GM18508 (cell line): ENCODE measurements around the gene L1CAM.

ENCODE experiments used
- ATAC-seq: cut with Tn5 transposase; IDR thresholded peaks from one replicate; pipeline ENCODE4 v1.9.1; 2021; ENCODE audit warnings: moderate number of reproducible peaks; ENCODE audit not compliant: insufficient read depth, unreplicated experiment

The L1CAM gene

DNA sequence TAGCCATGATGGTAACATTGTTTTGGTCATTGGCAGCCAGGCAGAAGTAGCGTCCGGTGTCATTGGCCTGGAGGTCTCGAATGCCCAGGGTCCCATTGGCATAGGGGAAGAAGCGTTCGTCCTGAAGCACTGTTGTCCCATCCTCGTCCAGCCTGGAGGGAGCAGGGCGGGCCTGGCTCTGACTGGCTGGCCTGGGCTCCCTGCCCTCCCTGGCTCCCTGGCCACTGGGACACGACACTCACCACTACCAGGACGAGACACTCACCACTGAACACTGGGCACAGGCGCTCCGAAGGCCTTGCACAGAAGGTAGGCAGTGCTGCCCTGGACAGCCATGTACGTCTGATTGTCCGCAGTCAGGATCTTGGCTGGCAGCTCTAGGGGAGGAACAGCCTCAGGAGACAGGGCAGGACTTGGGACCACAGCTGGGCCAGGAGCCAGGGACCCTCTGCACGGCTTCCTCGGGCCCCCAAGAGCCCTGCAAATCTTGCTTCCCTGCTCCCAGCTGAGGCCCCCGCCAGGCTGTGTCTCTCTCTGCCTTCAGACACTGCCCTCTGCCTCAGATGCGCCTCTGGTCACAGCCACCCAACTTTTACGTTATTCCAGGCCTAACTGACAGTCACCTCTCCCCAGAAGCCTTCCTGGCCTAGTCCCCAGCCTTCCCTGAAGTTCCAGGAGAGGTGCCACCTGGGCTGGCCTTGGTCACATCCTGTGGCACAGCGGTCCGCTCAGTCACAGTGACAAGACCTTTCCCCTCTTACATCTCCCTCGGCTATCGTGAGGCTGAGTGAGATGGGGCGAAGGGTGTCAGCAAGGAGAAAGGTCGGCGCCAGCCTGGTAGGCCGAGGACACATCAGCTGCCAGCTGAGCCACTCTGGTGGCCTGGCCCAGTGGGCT, 17.1 kb downstream of the L1CAM start:
- no peak for ATAC-seq

DNA sequence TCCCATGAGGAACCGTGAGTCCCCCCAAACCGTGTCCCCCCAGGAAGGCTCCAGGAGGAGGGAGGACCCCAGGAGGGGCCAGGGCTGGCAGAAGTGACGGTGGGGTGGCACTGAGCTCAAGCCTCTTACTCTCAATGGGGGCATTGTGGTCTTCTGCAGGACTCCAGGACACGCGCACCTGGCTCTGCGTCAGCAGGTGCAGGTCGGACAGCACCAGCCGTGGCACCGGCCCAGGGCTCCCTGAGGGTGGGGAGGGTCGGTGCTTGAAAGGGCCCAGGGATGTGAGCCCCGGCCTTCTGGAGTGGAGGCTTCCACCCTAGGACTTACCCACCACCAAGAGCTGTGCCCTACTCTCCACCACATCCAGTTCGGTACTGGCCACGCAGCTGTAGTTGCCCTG, 18.3 kb downstream of the L1CAM start:
- no peak for ATAC-seq

DNA sequence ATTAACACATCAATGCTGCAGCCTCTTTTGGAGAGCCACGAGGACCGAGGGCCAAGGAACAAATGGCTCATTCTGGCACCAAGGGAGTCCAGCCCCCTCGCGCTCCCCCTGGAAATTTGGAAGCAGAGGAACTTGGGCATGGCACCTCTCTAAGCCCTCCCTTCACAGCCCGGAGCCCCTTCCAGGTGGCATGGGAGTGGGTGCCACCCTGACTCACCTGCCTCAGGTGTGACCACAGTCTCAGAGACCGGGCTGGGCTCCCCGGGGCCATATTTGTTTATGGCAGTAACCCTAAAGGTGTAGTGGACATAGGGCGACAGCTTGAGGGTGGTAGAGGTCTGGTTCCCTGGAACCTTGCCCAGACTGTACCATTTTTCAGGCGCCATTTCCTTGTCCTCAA, 18.8 kb downstream of the L1CAM start:
- no peak for ATAC-seq

DNA sequence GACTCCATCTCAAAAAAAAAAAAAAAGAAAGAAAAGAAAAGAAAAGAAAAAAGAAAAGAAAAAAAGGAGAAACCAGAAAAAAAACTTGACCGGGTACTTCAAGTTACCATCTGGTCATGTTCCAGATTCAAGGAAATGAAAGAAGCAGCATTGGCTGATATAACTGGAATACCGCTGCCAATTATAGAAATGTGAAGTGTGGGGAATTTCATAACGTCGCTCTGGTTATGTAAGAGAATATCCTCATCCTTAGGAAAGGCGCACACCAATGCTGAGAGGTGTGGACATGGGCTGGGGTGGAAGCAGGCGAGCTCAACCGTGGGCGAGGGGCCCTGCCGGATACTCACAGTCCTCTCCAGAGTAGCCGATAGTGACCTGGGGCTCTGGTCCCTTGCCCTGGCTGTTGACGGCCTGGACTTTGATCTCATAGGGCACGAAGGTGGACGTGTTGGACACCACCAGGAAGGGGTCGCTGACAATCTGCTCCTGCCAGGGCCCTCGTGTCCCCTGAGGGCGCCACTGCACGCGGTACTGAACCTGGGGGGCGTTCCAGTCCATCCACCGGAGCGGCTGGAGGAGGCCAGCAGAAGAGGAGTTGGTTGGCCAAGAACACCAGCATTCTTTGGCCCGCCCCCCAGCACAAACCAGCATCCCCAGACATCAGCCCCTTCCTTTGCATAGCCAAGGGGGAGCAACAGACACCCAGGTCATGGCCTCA, 19.5 kb downstream of the L1CAM start:
- no peak for ATAC-seq

DNA sequence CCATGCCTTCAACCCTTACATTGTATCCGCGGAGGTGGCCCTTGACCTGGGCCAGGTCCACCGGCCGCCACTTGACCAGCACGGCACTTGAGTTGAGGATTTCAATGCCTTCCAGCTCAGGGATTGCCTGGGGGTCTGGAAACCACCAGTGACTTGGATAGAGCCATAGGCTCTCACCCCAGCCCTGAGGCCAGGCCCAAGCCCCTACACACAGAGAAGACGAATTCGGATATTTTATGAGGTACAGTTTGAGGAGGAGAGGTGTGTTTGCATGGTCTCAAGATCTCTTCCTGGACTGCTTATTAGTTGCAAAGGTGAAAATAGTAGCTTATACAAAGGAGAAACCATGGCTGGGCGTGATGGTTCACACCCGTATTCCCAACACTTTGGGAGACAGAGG, 20.3 kb downstream of the L1CAM start:
- ATAC-seq = no peak

DNA sequence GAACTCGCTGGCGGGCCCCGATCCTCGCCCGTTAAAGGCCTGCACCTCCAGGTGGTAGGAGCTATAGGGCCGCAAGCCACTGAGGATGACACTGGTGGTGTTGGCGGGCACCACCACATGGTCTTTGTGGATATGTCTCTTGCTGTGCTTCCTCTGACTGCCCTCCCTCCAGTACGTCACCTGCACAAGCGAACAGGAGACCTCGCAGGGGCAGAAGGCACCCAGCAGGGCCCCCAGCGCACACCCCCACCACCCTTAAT, 20.7 kb downstream of the L1CAM start:
- ATAC-seq = no peak

DNA sequence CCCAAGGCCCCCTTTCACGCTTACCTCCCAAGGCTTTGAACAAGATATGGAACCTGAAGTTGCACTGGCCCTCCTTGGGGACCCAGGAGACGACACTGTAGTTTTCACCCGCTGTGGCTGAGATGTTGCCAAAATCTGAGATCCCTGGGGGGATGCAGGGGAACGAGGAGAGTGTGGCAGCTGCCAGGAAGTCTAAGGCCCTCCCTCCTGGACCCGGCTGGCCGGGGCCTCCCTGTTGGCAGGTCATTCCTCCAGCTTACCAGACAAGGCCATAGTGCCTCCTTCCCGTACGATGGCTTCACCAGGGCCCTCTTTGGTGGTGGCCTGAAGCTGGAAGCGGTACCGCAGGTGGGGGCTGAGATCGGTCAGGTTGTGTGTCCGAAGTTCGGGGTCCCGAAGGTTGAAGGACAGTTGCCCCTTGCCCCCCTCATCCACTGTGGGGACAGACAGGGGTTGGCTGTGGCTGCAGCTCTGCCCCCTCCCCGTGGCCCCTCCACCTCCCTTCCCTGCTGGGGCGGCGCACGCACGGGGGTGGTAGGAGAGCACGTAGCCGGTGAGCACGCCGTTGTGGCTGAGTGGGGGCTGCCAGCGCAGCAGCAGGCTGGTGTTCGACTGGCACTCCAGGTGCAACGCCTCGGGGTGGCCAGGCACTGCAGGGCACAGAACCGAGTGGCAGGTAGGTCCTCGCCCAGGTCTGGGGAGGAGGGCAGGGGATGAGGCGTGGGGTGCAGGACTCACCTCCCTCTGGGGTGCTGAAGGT, 21.2 kb downstream of the L1CAM start:
- no peak for ATAC-seq

DNA sequence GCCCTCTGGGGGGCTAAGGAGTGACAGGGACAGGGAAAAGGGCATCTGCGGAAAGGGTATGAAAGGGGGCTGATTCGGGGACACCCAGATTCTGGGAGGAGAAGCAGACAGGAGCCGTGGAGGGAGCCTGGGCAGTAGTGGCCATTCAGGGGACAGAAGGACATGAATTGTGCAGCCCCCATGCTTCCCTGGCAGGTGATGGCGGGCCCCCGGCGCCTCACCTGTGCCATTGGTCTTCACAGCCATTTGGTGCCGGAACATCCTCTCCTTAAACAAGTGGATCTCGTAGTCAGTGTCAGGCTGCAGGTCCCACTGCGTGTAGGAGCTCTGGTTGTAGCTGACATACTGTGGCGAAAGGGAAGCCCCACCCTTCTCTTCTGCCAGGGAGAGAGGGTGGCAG, 21.9 kb downstream of the L1CAM start:
- ATAC-seq = no peak

DNA sequence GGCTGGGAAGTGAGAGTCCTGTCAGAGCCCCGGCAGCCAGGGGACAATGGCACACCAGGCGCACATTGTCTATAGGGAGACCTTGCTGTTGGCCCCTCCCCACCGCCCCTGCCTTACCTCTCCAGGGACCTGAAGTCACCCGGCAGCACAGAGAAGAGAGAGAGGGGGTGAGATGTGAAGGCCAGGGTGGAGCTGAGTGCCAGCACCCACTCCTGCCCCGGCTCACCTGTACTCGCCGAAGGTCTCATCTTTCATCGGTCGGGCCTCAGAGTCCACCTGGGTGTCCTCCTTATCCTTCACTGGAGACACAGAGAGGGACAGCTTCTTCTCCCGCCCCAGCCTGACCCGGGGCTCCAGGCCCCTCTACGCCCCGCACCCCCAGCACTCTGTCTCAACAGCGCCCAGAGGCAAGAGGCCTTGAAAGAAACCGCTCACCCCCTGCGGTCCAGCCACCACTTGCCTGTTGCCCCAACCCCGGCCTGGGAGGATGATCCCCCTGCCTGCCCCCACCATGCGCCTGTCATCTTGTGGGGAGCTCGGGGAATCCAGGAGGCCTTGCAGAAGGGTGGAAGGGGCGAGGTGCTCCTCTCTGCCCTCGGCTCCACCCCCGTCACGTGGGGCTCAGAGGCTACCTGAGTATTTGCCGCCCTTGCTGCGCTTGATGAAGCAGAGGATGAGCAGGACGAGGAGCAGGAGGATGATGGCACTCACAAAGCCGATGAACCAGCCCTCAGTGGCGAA, 22.6 kb downstream of the L1CAM start:
- no peak for ATAC-seq

DNA sequence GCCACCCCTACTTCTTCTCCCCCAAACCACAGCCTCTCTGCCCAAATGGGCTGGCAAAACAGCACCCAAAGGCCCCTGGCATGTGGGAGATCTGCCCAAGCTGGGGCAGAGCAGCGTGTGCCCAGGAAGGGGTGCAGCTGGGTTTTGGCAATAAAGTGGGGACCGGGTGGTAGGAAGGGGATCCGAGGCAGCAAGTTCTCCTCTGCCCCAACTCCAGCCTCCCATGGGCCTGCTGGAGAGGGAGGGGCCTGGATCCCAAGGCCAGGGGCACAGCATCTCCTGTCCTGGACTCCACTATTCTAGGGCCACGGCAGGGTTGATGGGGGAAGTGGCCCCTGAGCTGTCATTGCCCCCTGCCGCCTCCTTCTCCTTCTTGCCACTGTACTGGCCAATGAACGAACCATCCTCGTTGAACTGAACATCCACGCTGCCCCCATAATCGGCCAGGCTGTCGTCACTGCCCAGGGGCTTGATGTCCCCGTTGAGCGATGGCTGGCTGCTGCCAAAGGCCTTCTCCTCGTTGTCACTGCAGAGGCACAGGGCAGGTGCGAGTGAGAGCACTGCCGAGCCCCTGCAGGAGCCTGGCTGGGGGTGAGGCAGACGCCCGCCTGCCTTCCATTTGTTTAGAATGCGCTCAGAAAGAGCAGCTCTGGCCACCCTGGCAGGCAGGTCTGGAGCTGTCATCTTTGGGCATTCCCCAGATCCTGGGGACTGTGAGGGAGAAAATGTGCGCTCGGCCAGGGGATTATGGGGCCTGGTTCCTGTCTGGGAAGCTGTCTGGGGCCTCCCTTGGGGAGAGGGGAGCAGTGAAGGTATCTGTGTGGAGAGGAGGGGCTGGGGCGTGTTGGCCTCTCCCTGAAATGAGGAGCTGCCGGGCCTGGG, 23.4 kb downstream of the L1CAM start:
- no peak for ATAC-seq

DNA sequence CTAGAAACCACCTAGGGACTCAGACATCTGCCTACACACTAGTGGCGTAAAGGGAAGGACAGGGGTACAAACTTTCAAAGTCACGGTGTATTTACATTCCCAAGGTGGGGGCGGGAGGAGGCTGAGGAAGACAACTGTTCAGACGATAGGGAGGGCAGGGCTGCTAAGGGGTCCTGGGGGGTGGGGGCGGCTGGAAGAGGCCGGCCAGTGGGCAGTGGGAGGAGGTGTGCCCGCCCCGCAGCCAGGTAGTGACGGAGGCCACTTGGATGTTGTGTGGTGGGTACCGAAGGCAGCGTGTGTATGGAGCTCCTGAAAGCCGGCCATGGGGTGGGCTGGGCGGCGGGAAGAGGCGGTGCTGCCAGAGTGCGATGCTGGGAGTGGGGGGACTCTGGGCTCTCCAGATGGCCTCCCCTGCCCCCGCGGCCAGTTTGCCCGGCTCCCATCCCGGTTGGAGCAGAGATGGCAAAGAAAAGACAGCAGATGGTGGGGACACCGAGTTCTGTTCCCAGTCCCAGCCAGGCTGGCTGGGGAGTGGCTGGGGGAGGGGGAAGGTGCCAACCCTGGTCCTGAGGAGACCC, 24.2 kb downstream of the L1CAM start:
- ATAC-seq = no peak

DNA sequence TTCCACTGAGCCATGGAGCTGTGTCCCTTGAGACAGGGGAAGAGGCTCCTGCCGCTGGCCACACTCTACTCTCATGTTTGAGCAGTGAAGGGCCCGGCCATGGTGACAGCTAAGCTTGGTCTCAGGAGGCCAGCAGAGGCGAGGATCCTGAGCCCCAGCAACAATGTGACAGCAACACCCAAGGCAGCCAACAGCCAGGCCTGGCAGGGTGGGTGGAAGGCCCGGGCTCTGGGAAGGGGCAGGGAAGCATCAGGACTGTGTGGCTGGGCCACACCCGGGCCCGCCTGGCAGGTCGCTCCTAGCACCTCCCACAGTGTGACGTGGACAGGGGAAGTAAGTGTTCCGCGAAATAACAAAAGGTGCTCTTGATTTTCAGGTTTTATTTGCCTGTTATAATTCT, 24.8 kb downstream of the L1CAM start:
- no peak for ATAC-seq

DNA sequence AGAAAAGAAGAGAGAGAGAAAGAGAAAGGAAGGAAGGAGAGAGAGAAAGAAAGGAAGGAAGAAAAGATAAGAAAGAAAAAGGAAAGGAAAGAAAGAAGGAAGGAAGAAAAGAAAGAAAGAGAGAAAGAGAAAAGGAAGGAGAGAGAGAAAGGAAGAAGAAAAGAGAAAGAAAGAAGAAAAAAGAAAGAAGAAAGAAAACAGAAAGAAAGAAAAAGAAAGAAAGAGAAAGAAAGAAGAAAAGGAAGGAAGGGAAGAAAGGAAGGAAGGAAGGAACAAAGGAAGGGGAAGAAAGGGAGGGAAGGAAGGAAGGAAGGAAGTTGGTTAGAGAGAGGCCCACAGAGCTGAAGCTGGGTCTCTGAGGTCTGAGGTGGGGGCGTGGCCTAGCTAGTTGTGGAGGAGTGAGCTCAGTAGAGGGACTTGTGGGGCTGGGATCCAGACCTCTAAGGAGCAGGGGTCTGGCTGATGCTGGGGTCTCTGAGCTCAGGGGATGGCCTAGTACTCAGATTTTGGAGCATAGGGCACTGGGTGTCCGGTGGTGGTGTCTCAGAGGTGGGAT, 28.5 kb downstream of the L1CAM start:
- ATAC-seq = no peak

DNA sequence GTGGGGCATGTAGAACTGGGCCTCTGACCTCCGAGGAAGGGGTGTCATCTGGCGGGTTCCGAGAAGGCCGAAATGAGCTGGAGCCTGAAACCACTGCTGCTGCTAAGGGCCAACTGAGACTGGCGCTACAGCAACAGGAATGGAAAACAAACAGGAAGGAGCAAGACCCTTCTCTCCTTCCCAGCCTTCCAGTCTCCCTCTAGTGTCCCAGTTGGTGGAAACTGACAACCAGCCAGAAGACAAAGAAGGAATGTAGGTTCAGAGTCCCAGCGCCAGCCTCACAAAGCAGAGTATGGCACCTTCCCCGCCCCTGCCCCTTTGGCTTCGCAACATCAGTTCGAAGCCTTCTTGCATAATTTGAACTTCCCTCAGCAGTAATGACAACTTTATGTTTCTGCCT, 31.3 kb downstream of the L1CAM start:
- ATAC-seq = no peak

DNA sequence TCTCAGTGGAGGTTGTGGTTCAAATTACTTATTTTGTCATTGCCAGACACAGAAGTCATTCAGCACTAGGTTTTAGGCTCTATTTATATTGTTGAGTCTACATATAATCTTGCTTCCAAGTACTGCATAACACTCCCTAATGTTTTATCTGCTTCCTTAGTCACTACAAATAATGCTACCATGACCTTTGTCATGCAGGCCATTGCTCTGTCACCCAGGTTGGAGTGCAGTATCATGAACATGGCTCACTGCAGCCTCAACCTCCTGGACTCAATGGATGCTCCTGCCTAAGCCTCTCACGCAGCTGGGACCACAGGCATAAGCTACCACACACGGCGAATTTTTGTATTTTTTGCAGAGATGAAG, 32.1 kb downstream of the L1CAM start:
- no peak for ATAC-seq

DNA sequence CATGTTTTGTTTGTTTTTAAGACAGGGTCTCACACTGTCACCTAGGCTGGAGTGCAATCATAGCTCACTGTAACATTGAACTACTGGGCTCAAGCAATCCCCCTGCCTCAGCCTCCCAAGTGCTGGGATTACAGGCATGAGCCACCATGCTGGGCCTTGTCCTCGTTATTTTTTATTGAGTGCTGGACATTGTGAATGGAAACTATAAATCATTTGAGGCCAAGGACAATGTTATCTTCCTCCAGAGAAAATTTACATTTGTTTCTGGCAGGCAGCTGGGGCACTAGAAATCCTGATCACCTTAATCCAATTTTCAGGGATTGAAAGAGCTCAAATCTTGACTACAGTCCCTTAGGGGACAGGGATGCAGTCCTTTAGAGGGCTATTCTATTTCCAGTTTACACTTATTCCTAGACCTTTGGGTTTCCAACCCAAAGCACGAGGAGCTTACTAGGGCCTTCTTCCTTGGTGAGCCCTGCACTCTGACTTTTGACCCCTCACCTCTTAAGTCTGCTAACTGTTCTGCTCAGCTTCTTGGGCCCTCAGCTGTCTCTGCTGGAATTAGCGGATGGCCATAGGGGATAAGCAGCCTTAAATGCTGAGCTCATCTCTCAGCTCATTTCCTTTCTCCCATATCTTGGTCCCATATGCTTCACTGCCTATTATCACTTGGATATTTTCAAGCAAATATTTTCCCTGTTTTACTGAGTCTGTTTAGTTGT, 32.6 kb downstream of the L1CAM start:
- ATAC-seq = no peak

DNA sequence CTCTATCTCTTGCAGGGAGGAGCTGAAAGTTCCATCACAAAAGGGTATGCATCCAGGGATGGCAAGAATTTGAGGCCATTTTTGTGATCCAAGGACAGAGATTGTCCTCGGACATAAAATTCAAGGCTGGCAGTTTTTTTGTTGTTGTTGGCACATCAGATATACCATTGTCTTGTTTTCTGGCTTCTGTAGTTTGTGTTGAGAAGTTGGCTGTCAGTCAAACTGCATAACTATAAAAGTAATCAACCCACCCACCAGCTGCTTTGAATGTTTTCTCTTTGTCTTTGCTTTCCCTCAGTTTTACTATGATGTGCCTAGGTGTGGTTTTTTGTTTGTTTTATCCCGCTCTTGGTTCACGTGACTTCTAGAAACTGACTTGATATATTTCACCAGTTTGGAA, 34.0 kb downstream of the L1CAM start:
- no peak for ATAC-seq

DNA sequence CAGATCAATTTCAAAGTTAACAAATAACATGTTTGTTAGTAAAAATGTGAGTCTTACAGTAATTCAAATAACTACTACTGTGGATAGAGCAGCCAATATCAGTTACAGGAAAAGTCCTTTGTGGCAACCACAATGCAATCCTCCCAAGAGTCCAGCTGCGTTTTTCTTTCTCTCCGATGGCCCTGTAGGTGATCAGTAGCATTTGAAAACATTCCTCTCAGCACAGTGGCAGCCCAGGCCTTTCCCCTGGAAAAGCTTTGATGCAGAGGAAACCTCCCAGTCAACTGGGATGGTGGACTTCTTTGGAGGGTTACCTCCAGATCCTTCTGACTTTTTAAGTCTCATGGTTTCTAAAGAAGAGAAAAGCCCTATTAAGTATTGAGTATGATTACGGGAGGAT, 37.6 kb downstream of the L1CAM start:
- no peak for ATAC-seq

DNA sequence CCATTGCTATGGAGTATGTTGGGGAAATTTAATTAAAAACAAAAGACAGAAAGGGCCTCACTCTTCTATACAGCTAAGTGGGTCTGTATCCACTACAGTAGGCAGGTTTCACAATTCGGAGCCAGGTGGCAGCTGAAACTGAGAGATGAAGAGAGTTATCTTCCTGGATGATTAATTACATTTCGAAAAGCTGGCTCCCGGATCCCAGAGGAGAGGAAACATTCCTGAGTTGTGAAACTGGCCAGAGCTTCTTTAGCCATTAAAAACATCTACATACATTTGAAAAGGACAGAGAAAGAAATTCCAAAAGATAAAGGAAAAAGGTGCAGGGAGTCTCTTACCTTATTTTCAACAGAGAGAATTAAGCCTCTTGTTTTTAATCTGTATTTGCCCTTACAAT, 40.1 kb downstream of the L1CAM start:
- ATAC-seq = no peak
